Activated CD8-positive, alpha-beta memory T cell treated with anti-CD3 and anti-CD28 coated beads, Interleukin-2, amount 50 U/mL, for 24 hours (primary cell): ENCODE results near the gene NOL8.

ENCODE experiments used
- DNase-seq: peaks from one replicate; pipeline ENCODE4 v3.0.0-alpha.2; 2020; ENCODE audit errors: extremely low read depth

NOL8 gene

DNA sequence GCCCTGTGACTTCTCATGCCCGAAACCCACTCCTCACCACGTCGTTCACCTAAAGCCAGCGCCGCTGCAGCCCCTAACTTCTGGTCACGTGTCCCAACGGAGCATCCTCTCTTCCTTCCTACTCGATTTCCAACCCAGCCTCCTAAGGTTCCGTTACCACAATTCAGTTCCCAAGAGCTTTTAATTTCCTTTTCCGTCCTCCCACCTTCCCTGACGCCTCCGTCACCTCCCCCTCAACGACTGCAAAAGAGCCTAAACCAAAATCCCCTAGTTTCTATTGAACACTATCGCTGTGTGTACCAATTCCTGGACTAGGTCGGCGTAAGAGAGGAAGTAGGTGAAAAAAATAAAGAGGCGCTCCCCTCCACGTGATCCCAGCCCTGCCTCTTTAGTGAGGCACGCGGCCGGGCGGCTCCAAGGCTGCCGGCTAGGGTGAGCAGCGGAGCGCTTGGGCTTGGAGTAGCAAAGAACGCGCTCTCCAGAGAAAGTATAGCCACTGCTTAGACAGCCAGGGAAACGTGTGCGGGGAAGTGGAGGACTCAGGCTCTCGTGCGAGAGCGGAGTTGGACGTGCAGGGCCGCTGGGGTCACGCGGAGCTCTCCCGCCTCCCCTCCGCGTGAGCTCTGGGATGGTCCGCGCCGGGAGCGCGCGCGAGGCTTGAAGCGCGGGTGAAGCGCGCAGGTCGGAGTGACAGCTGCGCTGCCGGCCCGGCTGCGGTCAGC, at the start of gene NOL8, which contains the start of gene CENPP:
Gene NOL8, minus strand, starts transcription at position 82 of the 722 bp plus-strand sequence. CDS start 1,189 bp downstream, outside the sequence.
Gene CENPP, plus strand, starts transcription at position 685 of the 722 bp plus-strand sequence.
- peak; percentile 60 for DNase-seq

DNA sequence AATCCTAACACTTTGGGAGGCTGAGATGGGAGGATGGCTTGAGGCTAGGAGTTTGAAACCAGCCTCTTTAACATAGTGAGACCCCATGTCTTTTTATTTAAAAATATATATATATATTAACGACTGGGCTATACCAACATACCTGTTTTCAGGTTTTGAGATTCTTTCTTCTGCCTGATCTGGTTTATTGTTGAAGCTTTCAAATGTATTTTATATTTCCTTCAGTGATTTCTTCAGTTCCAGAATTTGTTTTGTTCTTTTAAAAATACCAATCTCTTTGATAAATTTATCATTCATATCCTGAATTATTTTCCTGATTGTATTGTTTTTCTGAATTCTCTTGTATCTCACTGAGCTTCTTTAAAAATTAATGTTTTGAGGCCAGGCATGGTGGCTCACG, 48.0 kb upstream of the NOL8 start:
- DNase-seq: no peak

DNA sequence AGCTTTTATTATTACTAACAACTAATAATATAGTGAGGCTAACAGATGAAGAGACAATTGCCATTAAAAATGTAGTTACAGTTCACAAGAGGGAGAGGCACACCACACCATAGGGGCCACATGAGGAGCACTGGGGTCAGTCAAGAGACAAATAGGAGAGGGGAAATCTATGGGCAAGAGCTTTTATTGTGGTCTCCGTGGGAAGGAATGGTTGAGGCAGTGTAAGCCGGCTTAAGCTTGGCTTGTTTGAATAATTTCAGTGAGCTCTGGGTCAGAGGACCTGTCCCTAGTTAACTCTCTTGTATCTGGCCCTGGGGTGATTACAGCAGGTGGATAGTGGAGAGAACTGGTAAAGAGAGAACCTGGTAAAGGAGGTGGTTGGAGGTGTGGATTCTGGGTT, 43.9 kb upstream of the NOL8 start:
- no peak for DNase-seq

DNA sequence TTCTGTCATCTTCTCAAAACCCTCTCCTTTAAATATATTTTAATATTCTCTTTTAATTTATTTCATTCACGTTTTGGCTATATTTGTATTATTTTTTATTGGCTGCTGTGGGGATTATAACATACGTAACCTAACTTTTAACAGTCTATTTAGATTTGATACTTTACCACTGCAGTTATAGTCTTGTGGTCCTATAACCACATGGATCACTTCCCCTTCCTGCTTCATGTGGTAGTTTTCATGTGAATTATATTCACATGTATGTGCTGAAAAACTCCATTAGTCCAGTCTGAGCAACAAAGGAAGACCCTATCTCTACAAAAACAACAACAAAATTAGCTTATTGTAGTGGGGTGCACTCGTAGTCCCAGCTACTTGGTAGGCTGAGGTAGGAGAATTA, 34.9 kb upstream of the NOL8 start:
- DNase-seq: no peak

DNA sequence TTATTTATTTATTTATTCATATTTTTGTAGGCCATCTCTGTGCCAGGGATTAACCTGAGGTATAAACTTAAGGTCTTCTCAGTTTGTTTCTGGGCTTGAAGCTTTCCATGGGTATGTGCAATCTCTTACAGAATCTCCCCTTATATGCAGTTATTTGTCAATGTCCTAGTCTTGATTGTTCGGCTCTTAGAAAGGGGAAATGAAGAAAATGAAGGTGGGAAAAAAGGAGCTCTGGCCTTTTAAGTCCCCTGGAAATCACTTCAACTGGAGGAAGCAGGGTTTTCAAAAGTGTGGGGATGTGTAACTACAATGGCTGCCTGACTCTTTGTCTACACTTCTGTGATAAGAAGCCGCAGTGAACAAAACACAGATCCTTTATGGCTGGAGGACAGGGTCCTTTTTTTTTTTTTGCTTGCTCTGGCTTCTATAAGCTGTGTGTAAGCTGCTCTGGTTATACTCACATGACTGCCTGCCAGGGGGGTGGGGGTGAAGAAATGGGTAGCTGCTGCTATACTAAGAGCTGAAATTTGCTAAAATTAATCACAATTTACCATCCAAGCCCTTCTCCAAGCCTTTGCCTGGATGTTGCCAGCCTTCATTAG, 34.3 kb upstream of the NOL8 start:
- DNase-seq: no peak

DNA sequence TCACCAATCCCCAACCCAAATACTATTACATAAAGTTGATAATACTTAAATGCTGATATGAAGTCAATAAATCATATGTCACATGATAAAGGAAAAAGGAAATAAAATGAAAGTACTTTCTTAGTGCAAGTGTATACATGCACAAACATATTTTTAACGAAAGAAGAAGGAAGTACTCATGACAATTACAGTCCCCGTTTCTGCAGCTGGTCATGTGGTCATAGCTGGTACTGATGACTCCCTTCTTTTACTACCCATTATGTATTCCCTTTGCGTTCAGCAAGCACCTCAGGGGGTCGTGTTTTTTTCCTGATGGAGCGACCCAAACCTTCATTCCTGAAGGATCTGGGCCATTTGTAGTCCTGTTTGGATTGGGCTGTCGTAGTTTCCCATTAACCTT, 27.9 kb upstream of the NOL8 start:
- no peak for DNase-seq

DNA sequence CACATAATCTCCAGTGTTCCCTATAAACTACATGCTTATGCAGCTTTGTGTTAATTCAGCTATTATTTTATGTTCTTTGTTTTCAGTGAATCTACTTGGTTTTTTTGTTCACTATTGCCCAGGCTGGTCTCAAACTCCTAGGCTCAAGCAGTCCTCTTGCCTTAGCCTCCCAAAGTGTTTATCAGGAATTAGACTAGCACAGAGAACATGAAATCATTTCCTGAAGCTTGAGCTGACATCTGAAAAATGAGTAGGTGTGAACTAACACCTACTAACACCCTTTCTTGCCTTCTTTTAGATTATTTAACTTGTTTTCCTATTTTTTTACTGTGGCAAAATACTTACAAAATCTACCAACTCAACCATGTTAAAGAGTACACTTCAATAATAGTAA, 25.6 kb upstream of the NOL8 start:
- no peak for DNase-seq

DNA sequence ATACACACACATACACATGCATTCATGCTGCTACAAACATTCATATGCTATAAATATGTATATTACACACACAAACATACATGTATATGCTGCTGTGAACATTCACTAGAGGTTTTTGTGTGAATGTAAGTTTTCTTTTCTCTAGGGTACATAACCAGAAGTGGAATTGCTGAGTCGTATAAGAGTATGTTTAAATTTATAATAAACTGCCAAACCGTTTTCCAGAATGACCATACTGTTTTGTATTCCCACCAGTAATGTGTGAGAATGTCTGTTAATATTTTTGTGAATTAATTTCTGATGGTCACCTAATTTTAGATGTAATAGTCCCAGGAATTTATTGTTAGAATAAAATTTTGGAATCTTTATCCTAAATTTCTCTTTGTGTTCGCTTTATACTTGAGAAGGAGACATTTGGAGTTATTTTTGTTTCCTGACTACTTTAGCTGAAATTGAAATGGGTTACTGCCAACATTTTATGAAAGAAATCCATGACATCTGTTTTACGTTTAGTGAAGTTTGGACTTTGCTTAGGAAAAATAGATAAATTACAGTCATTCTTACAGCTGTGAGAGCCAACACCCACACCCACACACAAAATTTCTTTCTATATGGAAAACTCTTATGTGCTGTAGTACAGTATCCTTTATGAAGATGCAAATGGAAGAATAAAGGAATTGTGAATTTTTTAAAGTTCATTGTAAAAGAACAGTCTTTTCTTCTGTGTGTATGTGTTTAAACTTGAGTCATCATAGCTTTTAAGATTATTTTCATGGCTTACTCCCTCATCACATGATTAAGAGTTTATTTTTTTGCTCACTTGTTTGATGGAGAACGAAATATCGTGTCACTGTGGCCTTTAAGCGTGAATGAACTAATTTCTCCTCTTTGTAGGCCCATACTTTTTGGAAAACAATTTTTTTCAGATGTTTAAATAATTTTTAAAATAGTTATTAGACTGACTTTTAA, 24.9 kb upstream of the NOL8 start:
- no peak for DNase-seq

DNA sequence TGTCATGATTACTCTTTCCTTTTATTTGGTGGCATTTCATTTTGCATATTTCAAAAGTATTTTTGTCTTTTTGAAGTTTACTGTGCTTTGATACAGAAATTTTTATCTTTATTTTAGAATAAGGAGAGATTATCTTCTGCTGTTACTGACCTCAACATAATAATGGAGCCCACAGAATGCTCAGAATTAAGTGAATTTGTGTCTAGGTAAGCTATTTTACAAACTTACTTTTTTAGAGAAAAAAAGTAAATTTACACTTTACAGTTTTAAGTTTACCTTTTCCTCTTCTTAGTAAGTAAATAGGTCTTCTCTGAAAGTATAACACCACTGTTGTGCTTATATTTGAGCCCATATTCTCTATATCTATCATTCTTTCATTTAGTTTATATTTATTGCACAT, 20.4 kb upstream of the NOL8 start:
- no peak for DNase-seq

DNA sequence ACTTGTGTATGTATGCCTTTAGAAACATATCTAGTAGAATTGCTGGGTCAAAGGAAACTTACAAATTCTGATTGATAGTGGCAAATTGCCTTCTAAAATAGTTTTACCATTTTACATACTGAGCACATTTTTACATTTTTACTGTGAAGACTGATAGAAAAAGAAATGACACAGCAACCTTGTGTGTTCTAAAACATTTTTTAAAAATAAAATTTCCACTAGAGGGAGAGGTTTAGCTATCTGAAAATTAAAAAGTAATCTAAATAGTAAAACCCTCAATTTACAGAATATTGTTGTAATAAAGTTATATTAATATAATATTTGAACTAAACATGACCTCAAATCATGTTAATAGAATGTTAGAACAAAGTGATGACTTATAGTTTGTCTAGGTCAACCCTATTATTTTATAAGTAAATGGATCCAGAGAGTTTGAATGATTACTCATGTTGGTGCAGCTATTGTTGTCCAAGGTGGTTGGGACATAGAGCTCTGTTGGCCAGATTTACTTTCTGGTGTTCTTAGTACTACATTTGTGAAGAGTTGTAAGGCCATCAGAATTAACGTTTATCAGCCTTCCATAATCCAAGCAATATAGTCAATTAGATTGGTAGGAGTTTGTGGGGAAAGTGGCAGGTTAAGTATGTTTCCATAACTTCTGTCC, 17.8 kb upstream of the NOL8 start:
- no peak for DNase-seq

DNA sequence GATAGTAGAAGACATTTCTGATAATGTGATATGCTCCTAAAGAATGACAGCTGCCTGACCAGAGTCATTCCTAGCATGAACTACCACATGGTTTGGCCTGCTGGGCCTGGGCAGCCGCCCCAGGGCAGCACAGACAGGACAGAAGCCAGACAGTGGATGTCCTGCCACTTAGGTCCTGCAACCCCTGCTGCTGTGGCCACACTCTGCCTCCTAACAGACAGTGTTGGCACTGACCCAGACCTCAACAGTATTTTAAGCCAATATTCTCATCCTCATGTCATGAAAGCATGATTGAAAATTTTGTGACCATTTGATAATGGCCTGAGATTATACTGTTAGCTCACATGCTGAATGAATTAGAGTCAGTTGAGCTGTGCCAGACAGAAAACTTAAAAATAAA, 16.4 kb upstream of the NOL8 start:
- no peak for DNase-seq

DNA sequence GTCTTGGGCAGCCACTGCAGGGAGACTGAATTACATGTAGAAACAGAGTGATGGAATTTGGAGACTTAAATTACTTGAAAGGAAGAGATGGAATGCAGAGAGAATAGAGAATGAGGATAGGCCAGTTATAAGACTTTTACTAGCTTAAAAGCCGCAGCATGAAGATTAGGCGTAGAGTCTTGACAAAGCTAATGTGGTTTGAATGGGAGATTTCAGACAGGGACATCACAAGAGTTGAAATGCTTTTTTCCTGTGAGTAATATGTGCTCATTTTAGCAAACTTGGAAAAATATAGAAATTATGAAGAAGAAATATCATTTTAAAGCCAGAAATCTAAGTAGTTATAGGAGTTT, 8.1 kb upstream of the NOL8 start:
- DNase-seq: no peak

DNA sequence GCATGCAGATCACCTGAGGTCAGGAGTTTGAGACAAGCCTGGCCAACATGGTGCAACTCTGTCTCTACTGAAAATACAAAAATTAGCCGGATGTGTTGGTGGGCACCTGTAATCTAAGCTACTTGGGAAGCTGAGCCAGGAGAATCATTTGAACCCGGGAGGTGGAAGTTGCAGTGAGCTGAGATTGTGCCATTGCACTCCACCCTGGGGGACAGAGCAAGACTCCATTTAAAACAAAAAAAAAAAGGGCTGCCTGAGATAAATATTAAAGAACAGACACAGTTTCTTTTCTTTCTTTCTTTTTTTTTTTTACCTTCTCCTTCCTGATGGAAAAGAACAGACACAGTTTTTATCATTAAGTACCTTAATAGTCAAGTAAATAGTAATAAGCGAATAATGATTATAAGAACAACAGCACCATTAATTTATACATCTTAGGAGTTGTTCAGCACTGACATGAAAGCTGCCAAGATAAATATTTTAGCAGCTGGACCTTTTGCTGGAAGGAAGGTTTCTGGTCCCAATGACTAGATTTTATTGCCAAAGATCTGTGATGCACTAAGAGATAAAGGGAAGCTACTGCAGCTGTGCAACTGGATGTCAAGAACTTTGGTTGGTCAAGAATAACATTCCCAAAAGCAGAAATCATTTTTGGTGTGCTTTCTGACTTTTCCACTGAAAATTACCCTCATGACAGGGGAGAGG, 7.6 kb upstream of the NOL8 start:
- no peak for DNase-seq

DNA sequence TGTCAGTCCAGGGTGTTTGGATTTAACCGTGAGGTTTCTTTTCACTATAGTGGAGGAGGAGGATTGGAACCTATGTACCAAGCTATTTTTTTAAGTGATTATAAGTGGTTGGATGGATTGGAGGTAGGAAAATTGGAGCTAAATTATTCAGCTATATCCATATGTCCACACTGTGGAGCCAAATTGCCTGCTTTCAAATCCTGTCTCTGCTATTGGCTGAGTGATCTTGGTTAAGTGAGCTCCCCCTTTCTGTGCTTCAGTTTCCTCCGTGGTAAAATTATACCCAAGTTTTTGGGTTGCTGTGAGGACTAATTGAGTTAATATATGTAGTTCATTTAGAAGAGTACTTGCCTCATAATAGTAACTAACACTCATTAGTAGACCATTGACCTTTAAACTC, 3.1 kb upstream of the NOL8 start:
- DNase-seq: no peak

DNA sequence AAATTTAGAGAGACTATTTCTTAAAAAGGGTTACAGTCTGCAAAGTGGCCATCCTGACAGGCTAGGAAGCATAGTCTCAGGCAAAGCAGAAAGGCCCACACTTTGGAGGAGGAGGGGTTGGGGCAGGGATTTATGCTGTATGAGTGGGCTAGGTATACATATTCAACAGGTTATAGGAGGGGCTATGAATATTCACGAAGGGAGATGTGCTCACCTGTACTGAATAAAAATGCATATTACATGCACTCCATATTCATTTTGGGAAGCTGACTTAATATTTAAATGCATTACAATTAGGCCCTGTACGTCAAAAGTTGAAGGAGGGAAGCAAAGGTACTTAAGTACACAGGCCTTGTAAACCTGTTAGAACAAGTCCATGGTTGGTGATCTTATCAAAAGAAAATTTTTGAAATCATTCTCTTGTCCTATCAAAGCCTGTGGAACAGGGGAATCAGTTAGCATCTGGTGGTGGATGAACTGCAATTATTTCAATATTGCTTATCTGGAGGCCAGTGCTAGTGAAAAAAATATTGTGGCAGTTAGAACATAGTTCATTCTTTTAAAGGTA, 2.2 kb upstream of the NOL8 start:
- DNase-seq: no peak

DNA sequence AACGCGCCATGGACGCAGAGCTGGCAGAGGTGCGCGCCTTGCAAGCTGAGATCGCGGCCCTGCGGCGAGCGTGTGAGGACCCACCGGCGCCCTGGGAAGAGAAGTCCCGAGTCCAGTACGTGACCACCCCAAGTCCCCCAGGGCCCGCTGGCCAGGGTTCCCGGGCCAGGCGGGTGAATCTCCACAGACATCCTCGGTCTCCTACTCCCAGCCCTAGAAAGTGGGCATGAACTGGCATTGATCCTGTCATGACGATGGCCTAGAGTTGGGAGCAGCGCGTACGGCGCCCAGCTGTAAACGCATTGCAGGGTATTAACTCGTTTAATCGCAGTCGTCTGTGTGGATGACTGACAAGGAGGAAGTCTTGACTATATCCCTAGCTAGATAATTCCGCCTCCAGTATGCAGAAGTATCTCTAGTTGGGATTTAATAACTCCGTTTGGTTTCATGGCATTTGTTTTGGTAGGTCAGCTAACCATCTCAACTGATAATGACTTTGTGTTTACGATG, 896 bp upstream of the NOL8 start:
- DNase-seq: no peak

DNA sequence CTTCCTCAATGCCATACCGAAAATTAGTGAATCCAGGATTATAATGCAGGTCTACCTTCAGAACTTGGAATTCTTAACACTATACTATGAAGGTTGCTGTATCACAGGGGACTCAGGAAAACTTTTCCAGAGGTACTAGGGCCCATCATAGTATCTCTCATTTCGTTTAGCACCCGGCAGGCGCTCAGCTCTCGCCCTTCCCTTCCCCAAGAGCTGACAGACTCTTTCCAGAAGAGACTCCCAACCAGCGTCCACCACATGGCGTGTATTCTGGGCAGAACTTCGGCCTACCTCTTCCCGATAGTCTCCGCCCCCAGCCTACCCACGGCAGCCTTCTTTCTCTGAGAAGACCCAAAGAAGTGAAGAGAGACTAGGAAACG, 271 bp downstream of the NOL8 start:
- no peak for DNase-seq

DNA sequence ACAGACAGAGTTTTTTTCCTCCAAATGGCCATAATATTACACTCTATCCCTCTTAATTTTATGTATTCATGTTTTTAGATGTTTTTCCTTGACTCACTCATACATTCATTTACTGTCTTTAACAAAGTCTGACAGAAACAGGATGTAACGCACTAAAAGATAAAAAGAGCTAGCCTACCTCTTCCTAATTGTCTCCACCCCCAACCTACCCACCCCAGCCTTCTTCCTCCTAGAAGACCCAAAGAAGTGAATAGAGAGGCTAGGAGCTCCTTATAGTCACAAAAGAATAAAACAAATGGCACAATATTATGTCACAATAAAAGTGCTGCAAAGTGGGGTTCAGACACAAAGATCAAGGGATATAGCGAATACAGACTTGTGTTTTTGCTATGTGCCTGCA, 719 bp downstream of the NOL8 start:
- DNase-seq: no peak

DNA sequence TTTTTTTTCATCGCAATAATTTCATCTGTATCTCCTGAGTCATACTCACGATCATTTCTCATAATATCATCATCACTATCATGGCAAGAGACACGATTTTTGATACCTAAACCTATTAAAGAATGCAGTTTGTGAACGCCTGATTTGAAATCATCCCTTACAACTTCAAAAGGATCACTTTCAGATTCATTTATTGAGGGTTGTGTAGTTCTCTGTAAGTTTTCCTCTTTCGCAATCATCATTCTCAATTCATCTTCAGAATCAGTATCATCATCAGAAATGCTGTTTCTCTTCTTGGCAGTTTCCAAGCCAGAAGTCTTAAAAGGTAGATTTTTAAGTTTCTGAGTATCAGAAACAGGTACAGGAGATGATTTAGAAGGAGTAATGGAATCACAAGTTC, 9.7 kb downstream of the NOL8 start:
- DNase-seq: no peak

DNA sequence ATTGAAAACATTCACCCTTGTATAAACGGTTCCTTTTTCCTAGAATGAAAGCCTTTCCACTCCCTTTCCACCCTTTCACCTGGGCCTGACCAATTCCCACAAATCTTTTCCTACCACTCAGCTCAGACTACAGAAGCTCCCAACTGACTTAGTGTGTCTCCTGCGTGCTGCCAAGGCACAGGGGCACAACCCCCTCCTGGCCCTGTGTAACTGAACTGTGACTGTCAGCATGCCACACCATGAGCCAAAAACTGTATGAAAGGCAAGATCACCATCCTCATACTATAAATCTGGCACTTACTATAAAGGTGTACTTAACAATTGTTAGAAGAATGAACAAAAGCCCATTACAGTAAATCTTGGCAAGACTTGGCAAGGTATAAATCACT, 11.5 kb downstream of the NOL8 start:
- no peak for DNase-seq
